ENCODE measurements around the gene MGLL.

MGLL gene

DNA sequence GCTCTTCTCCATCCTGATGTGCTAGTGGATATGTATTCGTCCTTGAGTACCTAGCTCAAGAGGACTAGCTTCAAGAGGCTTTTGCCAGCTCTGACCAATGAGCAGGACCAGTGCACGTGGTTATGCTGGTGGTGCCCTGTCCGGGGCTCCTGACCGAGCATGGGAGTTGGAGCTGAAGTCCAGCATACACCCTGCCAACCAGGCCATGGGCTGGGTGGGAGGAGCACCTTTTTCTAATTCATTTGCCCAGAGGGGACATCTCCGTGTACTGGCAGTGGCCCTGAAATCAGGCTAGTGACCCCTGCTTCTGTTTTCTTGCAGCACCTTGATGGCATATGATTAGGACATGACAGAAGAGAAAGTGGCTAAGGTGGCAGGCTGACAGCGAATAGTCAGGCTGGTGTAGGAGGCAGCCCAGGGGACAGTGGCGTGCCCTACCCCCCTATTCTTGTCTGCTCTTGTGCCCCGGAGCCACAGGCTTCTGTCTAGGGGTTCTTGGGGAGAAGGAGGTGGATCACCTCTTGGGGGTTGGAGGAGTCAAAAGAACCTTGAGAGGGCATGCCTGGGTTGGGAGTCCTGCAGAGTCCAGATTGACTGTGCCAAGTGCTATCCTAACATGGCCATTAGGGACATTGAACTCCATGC is 176.8 kb downstream of the MGLL start:
- POLR2A ChIA-PET (ENCODE audit: low non-redundant PET), result no interaction called here
- no peak for DNase-seq (ENCODE audit: low spot score)
- H3K27ac ChIP-seq, result no peak overlapping the region
- CTCF ChIA-PET, result interaction anchor here (0.6 kb wide), 1 partner anchor 71 kb away, joined by 4 read pairs; no protein-coding TSS in a partner anchor
- TF ChIP-seq, protein P1, sequence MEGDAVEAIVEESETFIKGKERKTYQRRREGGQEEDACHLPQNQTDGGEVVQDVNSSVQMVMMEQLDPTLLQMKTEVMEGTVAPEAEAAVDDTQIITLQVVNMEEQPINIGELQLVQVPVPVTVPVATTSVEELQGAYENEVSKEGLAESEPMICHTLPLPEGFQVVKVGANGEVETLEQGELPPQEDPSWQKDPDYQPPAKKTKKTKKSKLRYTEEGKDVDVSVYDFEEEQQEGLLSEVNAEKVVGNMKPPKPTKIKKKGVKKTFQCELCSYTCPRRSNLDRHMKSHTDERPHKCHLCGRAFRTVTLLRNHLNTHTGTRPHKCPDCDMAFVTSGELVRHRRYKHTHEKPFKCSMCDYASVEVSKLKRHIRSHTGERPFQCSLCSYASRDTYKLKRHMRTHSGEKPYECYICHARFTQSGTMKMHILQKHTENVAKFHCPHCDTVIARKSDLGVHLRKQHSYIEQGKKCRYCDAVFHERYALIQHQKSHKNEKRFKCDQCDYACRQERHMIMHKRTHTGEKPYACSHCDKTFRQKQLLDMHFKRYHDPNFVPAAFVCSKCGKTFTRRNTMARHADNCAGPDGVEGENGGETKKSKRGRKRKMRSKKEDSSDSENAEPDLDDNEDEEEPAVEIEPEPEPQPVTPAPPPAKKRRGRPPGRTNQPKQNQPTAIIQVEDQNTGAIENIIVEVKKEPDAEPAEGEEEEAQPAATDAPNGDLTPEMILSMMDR (conservative IDR thresholded peaks at IDR 0.05; ENCODE audit: low read depth), result no peak

DNA sequence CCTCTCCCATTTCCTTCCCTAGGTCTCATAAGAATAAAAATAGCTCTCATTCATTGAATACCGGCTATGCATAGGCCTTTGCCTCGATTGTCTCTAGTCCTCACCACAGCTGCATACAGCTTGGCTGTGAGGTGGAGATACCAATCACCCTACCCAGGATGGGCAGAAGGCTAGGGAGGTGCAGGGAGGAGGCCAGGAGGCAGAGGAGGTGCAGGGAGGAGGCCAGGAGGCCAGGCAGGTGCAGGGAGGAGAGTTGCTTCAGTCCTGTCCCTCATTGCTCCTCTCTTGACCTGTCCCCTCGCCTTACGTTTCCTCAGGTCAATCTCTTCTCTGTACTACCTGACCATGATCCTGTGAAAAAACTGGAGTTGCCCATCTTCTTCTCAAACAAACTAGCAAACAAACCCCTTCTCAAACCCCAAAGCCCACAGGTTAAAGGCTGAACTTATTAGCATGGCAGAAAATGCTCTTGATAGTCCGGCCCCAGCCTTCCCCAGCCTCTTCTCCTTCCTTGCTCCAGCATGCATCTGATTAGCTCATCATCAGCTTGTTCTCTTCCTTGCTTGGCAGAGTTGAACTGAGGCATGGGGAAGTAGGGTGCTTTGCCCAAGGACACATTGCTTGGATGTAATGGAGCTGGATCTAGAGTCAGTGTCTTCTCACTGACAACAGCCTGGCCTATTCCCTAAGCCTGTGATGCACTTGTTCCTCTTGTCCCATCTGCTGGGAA is 177.5 kb downstream of the MGLL start:
- DNase-seq (ENCODE audit: low spot score), result no peak
- TF ChIP-seq, protein P1 (conservative IDR thresholded peaks at IDR 0.05; ENCODE audit: low read depth), result no peak
- H3K27ac ChIP-seq, result no peak overlapping the region
- POLR2A ChIA-PET (ENCODE audit: low non-redundant PET), result interaction anchor here (0.6 kb wide), 1 partner anchor 300 kb away, joined by 3 read pairs; no protein-coding TSS in a partner anchor
- CTCF ChIA-PET, result interaction anchor here (0.6 to 0.7 kb wide), 3 partner anchors 52 to 940 kb away, joined by 3 to 4 read pairs (median 4); no protein-coding TSS in a partner anchor

DNA sequence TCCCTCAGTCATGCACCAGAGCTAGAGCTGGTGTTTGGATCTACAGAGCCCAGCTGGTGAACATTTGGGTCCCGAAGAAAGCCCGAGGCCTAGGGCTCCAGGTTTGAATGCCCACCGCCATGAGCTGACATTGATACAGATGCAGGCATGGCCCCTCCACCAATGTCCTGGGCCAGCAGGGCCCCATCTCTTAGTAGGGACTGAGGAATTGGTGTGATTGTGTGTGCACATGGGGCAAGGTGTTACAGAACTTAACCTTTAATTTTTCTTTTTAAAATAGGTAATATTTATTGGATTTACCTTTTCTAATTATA is 182.3 kb downstream of the MGLL start:
- ChIA-PET POLR2A (ENCODE audit: low non-redundant PET) (no interaction called here), CTCF (no interaction called here)
- H3K27ac ChIP-seq, result no peak overlapping the region
- TF ChIP-seq, protein P1 (conservative IDR thresholded peaks at IDR 0.05; ENCODE audit: low read depth), result no peak
- DNase-seq (ENCODE audit: low spot score), result no peak

DNA sequence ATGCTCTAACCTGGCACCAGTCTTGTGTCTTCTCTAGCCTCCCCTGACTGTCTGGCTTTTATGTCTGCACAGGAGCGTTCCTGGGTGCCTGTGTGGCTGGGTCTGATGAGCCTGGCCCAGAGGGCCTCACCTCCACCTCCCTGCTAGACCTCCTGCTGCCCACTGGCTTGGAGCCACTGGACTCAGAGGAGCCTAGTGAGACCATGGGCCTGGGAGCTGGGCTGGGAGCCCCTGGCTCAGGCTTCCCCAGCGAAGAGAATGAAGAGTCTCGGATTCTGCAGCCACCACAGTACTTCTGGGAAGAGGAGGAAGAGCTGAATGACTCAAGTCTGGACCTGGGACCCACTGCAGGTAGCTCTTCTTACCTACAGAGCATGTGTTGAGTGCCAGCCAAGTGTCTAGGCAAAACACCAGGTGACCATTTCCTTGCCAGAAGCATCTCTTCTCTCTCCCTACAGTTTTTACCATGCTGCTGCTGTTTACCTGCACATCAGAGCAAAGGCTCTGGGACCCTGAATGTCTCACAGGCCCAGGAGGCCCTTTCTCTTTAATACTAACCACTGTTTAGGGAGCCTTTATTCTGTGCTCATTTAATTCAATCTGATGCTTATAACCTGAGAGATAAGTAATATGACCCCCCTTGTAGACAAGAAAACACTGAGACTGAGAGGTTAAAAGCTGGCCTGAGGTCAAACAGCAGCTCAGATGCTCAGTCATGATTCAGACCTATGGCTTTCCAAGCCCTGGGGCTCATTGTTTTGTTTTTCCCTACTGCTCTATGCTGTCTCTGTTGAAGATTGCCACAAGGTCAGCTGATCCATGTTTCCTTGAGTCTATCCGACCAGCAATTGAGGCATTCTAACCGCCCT is 182.9 kb downstream of the MGLL start:
- CTCF ChIA-PET, result no interaction called here

More for the DNA sequence above, 182.9 kb downstream of the MGLL start:
- POLR2A ChIA-PET (ENCODE audit: low non-redundant PET), result no interaction called here
- H3K27ac ChIP-seq, result no peak overlapping the region; the same call in 1 of the 2 replicates
- TF ChIP-seq, protein P1 (conservative IDR thresholded peaks at IDR 0.05; ENCODE audit: low read depth), result no peak
- peak; percentile 41 for DNase-seq (ENCODE audit: low spot score)

All from RWPE1 (cell line).